WTC11 (cell line): ENCODE results near the gene MAST4. TPM values are rescaled to one million over a fixed set of nuclear protein-coding genes. Genes with fewer than 3 reads are reported as not detected.

Experiments used
- ATAC-seq: fragments of 200-7000 bp; cut with Tn5 transposase; 2 replicates; pipeline ENCODE4 v1.10.0; 2021; ENCODE audit warnings: mild to moderate bottlenecking, moderate library complexity
- CTCF ChIA-PET: fragments of 300-600 bp; sonication (Branson Sonifier 250); formaldehyde crosslinking; loops from one replicate; lab custom pipeline; 2021; ENCODE audit warnings: antibody characterized with exemption; lab: Charles Lee
- POLR2A ChIA-PET: fragments of 350-600 bp; sonication (Branson Sonifier 250); formaldehyde crosslinking; loops from one replicate; lab custom pipeline; 2021; ENCODE audit warnings: antibody characterized with exemption; lab: Charles Lee
- DNase-seq: peaks from one replicate; pipeline ENCODE4 v3.0.0; 2021; ENCODE audit warnings: low spot score
- H3K27ac Mint-ChIP-seq: 2 replicates; pipeline ENCODE4 v1.8.0; 2021; ENCODE audit warnings: mixed read lengths
- H3K27me3 Mint-ChIP-seq: 2 replicates; pipeline ENCODE4 v1.8.0; 2021; ENCODE audit warnings: low read depth, mild to moderate bottlenecking, moderate library complexity, mixed read lengths
- H3K36me3 Mint-ChIP-seq: 2 replicates; pipeline ENCODE4 v1.8.0; 2021; ENCODE audit warnings: mixed read lengths
- H3K4me1 Mint-ChIP-seq: 2 replicates; pipeline ENCODE4 v1.8.0; 2022; ENCODE audit warnings: mixed read lengths
- H3K4me3 Mint-ChIP-seq: 2 replicates; pipeline ENCODE4 v1.8.0; 2021; ENCODE audit warnings: mild to moderate bottlenecking, moderate library complexity, mixed read lengths
- H3K9me3 Mint-ChIP-seq: 2 replicates; pipeline ENCODE4 v1.8.0; 2021; ENCODE audit warnings: mixed read lengths
- AFF4 ChIP-seq: sonication (generic); formaldehyde crosslinking; IDR thresholded peaks from 2 replicates; pipeline ENCODE4 v1.8.1; 2023; ENCODE audit warnings: mild to moderate bottlenecking, missing genetic modification reagents, borderline replicate concordance
- AR ChIP-seq: fragments of 250-450 bp; sonication (Bioruptor Pico); IDR thresholded peaks from 2 replicates; pipeline ENCODE4 v1.9.0; 2021; ENCODE audit warnings: mild to moderate bottlenecking
- ATF1 ChIP-seq: sonication (generic); formaldehyde crosslinking; IDR thresholded peaks from 2 replicates; pipeline ENCODE4 v1.8.1; 2023; ENCODE audit warnings: mild to moderate bottlenecking, moderate library complexity, missing genetic modification reagents
- ATF6 ChIP-seq: sonication (generic); formaldehyde crosslinking; IDR thresholded peaks from 2 replicates; pipeline ENCODE4 v1.8.1; 2023; ENCODE audit warnings: mild to moderate bottlenecking, missing genetic modification reagents
- CBFB ChIP-seq: sonication (generic); formaldehyde crosslinking; IDR thresholded peaks from 2 replicates; pipeline ENCODE4 v1.8.1; 2022; ENCODE audit warnings: mild to moderate bottlenecking, low read depth, missing genetic modification reagents
- CDX4 ChIP-seq: fragments of 250-450 bp; sonication (Bioruptor Pico); IDR thresholded peaks from 2 replicates; pipeline ENCODE4 v1.9.0; 2021; ENCODE audit warnings: moderate library complexity, mild to moderate bottlenecking, inconsistent platforms, borderline replicate concordance
- CREB1 ChIP-seq: sonication (generic); formaldehyde crosslinking; IDR thresholded peaks from 2 replicates; pipeline ENCODE4 v1.8.0; 2023; ENCODE audit warnings: mild to moderate bottlenecking, missing genetic modification reagents
- CTCF ChIP-seq: fragments of 200-600 bp; IDR thresholded peaks from 2 replicates; pipeline ENCODE4 v1.8.0; 2022; ENCODE audit warnings: antibody characterized with exemption
- EMX1 ChIP-seq: fragments of 250-450 bp; sonication (Bioruptor Pico); IDR thresholded peaks from 2 replicates; pipeline ENCODE4 v1.8.0; 2021; ENCODE audit warnings: mild to moderate bottlenecking
- ESRRA ChIP-seq: sonication (generic); formaldehyde crosslinking; IDR thresholded peaks from 2 replicates; pipeline ENCODE4 v1.8.1; 2022; ENCODE audit warnings: mild to moderate bottlenecking, missing genetic modification reagents, borderline replicate concordance
- FOXJ3 ChIP-seq: sonication (generic); formaldehyde crosslinking; IDR thresholded peaks from 2 replicates; pipeline ENCODE4 v1.9.0; 2021; ENCODE audit warnings: missing genetic modification reagents, mild to moderate bottlenecking, borderline replicate concordance
- GRHL2 ChIP-seq: fragments of 250-450 bp; sonication (Bioruptor Pico); IDR thresholded peaks from 2 replicates; pipeline ENCODE4 v1.8.0; 2022; ENCODE audit warnings: mild to moderate bottlenecking, moderate library complexity; ENCODE audit not compliant: insufficient replicate concordance, severe bottlenecking
- HMGA2 ChIP-seq: fragments of 250-450 bp; sonication (Bioruptor Pico); IDR thresholded peaks from 2 replicates; pipeline ENCODE4 v1.4.0; 2021; ENCODE audit warnings: mild to moderate bottlenecking, moderate library complexity
- NFE2L1 ChIP-seq: sonication (generic); formaldehyde crosslinking; IDR thresholded peaks from 2 replicates; pipeline ENCODE4 v1.8.1; 2023; ENCODE audit warnings: missing genetic modification reagents
- SMAD4 ChIP-seq: sonication (generic); formaldehyde crosslinking; IDR thresholded peaks from 2 replicates; pipeline ENCODE4 v1.8.0; 2022; ENCODE audit warnings: mild to moderate bottlenecking, missing genetic modification reagents
- TCF7 ChIP-seq: sonication (generic); formaldehyde crosslinking; IDR thresholded peaks from 2 replicates; pipeline ENCODE4 v1.8.0; 2022; ENCODE audit warnings: mild to moderate bottlenecking, low read depth, missing genetic modification reagents, moderate library complexity
- TEAD1 ChIP-seq: sonication (generic); formaldehyde crosslinking; IDR thresholded peaks from 2 replicates; pipeline ENCODE4 v1.8.0; 2022; ENCODE audit warnings: mild to moderate bottlenecking, missing genetic modification reagents
- TEAD4 ChIP-seq: sonication (generic); formaldehyde crosslinking; IDR thresholded peaks from 2 replicates; pipeline ENCODE4 v1.8.0; 2022; ENCODE audit warnings: mild to moderate bottlenecking, missing genetic modification reagents
- USF2 ChIP-seq: sonication (generic); formaldehyde crosslinking; IDR thresholded peaks from 2 replicates; pipeline ENCODE4 v1.8.1; 2023; ENCODE audit warnings: mild to moderate bottlenecking, missing genetic modification reagents, moderate library complexity
- ZNF317 ChIP-seq: sonication (generic); formaldehyde crosslinking; IDR thresholded peaks from 2 replicates; pipeline ENCODE4 v1.8.1; 2023; ENCODE audit warnings: low read depth, mild to moderate bottlenecking, moderate library complexity, missing genetic modification reagents, borderline replicate concordance
- total RNA-seq: library from RNA; stranded (reverse); gene quantifications from 3 replicates; pipeline ENCODE4 v1.2.3, GENCODE V29; 2021

The MAST4 gene
- total RNA-seq, 1 experiment from 2014 or later, result 8.0 TPM

- POLR2A ChIA-PET, result no interaction called here
- no peak for ATAC-seq
- TF ChIP-seq AFF4 (CRISPR knock-in tag) (no peak), SMAD4 (no peak), CTCF (no peak), CBFB (CRISPR knock-in tag) (no peak), ZNF317 (CRISPR knock-in tag) (no peak), AR (no peak), ESRRA (no peak), ATF6 (CRISPR knock-in tag) (no peak), NFE2L1 (CRISPR knock-in tag) (no peak), CREB1 (CRISPR knock-in tag) (no peak), ATF1 (CRISPR knock-in tag) (no peak), TCF7 (CRISPR knock-in tag) (no peak), CDX4 (CRISPR knock-in tag) (no peak), EMX1 (CRISPR knock-in tag) (no peak), GRHL2 (no peak), TEAD4 (CRISPR knock-in tag) (no peak), FOXJ3 (CRISPR knock-in tag) (no peak), USF2 (CRISPR knock-in tag) (no peak), HMGA2 (CRISPR knock-in tag) (no peak), TEAD1 (CRISPR knock-in tag) (no peak)
- TF ChIP-seq, all 79 proteins: peak for 0
- Mint-ChIP-seq H3K4me1 (no peaks in the 10 kb centered on the region), H3K4me3 (no peak overlapping the region), H3K9me3 (0 out of 2 replicates have a peak, but pooled peaks cover 8% of the 10 kb centered on the region), H3K27me3 (no peaks in the 10 kb centered on the region), H3K27ac (no peak overlapping the region), H3K36me3 (no peaks in the 10 kb centered on the region)
- DNase-seq, result no peak
- CTCF ChIA-PET, result no interaction called here
Measured at GRCh38 chr5:67123819-67124218, 527.6 kb downstream of the MAST4 start.
